Measurements from ENCODE around the gene IMPG1.

DNA sequence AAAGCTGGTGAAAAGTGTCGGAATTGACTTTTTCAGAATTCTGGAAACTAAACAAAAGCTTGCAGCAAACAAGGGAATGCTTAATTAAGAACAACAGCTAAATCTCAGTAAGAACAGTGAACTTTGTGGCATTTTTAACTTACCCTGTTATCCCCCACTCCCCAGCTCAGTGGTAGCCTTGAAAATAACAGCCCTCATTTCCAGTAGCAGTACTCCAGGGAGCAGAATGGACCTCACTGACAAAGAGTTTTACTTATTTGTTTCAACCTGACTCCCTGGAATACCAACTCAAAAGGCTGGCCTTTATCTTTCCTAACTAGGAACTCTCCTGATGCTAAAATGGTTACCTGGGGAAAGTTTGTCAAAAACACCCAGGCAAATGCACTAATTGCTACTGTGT, 108.9 kb downstream of the IMPG1 start:
- TF ChIP-seq, protein P1, sequence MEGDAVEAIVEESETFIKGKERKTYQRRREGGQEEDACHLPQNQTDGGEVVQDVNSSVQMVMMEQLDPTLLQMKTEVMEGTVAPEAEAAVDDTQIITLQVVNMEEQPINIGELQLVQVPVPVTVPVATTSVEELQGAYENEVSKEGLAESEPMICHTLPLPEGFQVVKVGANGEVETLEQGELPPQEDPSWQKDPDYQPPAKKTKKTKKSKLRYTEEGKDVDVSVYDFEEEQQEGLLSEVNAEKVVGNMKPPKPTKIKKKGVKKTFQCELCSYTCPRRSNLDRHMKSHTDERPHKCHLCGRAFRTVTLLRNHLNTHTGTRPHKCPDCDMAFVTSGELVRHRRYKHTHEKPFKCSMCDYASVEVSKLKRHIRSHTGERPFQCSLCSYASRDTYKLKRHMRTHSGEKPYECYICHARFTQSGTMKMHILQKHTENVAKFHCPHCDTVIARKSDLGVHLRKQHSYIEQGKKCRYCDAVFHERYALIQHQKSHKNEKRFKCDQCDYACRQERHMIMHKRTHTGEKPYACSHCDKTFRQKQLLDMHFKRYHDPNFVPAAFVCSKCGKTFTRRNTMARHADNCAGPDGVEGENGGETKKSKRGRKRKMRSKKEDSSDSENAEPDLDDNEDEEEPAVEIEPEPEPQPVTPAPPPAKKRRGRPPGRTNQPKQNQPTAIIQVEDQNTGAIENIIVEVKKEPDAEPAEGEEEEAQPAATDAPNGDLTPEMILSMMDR (IDR thresholded peaks at IDR 0.05; ENCODE audit: low read length): no peak
- no peak for TF ChIP-seq EZH2 (IDR thresholded peaks at IDR 0.05; ENCODE audit: borderline replicate concordance, low read length)

Measured in OCI-LY1 (cell line).